ENCODE results near the gene PLEKHG4B.
A peak's percentile ranks its signal among the peaks of the same experiment; 100 is the strongest.

PLEKHG4B gene

GRCh38 chr5:78805-79149 lies 13.2 kb upstream of the PLEKHG4B start:
- Histone ChIP-seq H3K9me3 (replicated peaks in 1 of 11) (no peaks in the 10 kb centered on the region), H3K9ac (no peak overlapping the region), H3K27ac (no peak overlapping the region), H3K27me3 (peaks cover 0 to 31% (median 16%) of the 10 kb centered on the region in 11 experiments; a peak in 15 of 22 replicates), H3K4me3 (no peak overlapping the region), H3K4me2 (no peak overlapping the region), H4K20me1 (peaks cover 0 to 44% (median 0%) of the 10 kb centered on the region in 11 experiments; a peak in 9 of 22 replicates), H3K4me1 (peaks cover 8 to 62% (median 34%) of the 10 kb centered on the region in 10 experiments; a peak in 19 of 20 replicates), H3K36me3 (no peaks in the 10 kb centered on the region)
- TF ChIP-seq Cebpa-rat (IDR thresholded peaks at IDR 0.05): no peak

GRCh38 chr5:79263-79662 lies 12.7 kb upstream of the PLEKHG4B start:
- H3K9ac ChIP-seq: no peak overlapping the region
- H3K27me3 ChIP-seq: peaks cover 0 to 26% (median 14%) of the 10 kb centered on the region in 11 experiments; a peak in 13 of 22 replicates
- peaks cover 8 to 59% (median 34%) of the 10 kb centered on the region in 10 experiments; a peak in 19 of 20 replicates for H3K4me1 ChIP-seq
- no peak for TF ChIP-seq Cebpa-rat (IDR thresholded peaks at IDR 0.05)
- no peak overlapping the region for H3K27ac ChIP-seq
- H4K20me1 ChIP-seq: peaks cover 0 to 39% (median 0%) of the 10 kb centered on the region in 11 experiments; a peak in 9 of 22 replicates
- H3K4me3 ChIP-seq: no peak overlapping the region
- H3K4me2 ChIP-seq: no peak overlapping the region
- H3K36me3 ChIP-seq: no peaks in the 10 kb centered on the region
- H3K9me3 ChIP-seq (replicated peaks in 1 of 11): no peaks in the 10 kb centered on the region

GRCh38 chr5:79821-80220 lies 12.1 kb upstream of the PLEKHG4B start:
- Histone ChIP-seq H3K4me1 (peaks cover 6 to 53% (median 29%) of the 10 kb centered on the region in 10 experiments; a peak in 19 of 20 replicates), H3K27me3 (peaks cover 0 to 21% (median 9%) of the 10 kb centered on the region in 11 experiments; a peak in 12 of 22 replicates), H3K9ac (no peak overlapping the region), H4K20me1 (peaks cover 0 to 34% (median 0%) of the 10 kb centered on the region in 11 experiments; a peak in 9 of 22 replicates), H3K36me3 (no peaks in the 10 kb centered on the region), H3K4me2 (no peak overlapping the region), H3K9me3 (replicated peaks in 1 of 11) (no peaks in the 10 kb centered on the region), H3K27ac (no peak overlapping the region), H3K4me3 (no peak overlapping the region)
- TF ChIP-seq Cebpa-rat (IDR thresholded peaks at IDR 0.05): no peak

GRCh38 chr5:81391-82021 lies 10.5 kb upstream of the PLEKHG4B start:
- peak overlapping the region in 7 of 11 experiments; percentile 16 to 71 (median 63); a peak in 13 of 22 replicates for H3K4me2 ChIP-seq
- H3K4me3 ChIP-seq: no peak overlapping the region

GRCh38 chr5:82097-82496 lies 9.9 kb upstream of the PLEKHG4B start:
- Histone ChIP-seq H3K4me3 (no peak overlapping the region), H3K27me3 (peaks cover 0 to 5% (median 0%) of the 10 kb centered on the region in 11 experiments; a peak in 2 of 22 replicates), H3K36me3 (no peaks in the 10 kb centered on the region), H3K4me1 (peaks cover 0 to 40% (median 23%) of the 10 kb centered on the region in 10 experiments; a peak in 14 of 20 replicates), H3K9me3 (replicated peaks in 1 of 11) (no peaks in the 10 kb centered on the region), H3K9ac (no peak overlapping the region), H3K27ac (no peak overlapping the region), H4K20me1 (peaks cover 0 to 14% (median 0%) of the 10 kb centered on the region in 11 experiments; a peak in 6 of 22 replicates), H3K4me2 (peak overlapping the region in 3 of 11 experiments; percentile 63 to 71 (median 67); a peak in 6 of 22 replicates)
- no peak for TF ChIP-seq Cebpa-rat (IDR thresholded peaks at IDR 0.05)

More at GRCh38 chr5:81391-82021, 10.5 kb upstream of the PLEKHG4B start:
- H3K9me3 ChIP-seq (replicated peaks in 1 of 11): no peaks in the 10 kb centered on the region
- peaks cover 0 to 9% (median 0%) of the 10 kb centered on the region in 11 experiments; a peak in 4 of 22 replicates for H3K27me3 ChIP-seq
- H4K20me1 ChIP-seq: peaks cover 0 to 19% (median 0%) of the 10 kb centered on the region in 11 experiments; a peak in 7 of 22 replicates
- peaks cover 0 to 43% (median 23%) of the 10 kb centered on the region in 10 experiments; a peak in 14 of 20 replicates for H3K4me1 ChIP-seq
- no peaks in the 10 kb centered on the region for H3K36me3 ChIP-seq
- H3K27ac ChIP-seq: no peak overlapping the region
- no peak overlapping the region for H3K9ac ChIP-seq
- no peak for TF ChIP-seq Cebpa-rat (IDR thresholded peaks at IDR 0.05)

- H3K27me3 ChIP-seq: peaks cover 0 to under 1% (median 0%) of the 10 kb centered on the region in 11 experiments; a peak in 2 of 22 replicates
- no peak for TF ChIP-seq Cebpa-rat (IDR thresholded peaks at IDR 0.05)
- H4K20me1 ChIP-seq: peaks cover 0 to 9% (median 0%) of the 10 kb centered on the region in 11 experiments; a peak in 6 of 22 replicates
- H3K27ac ChIP-seq: no peak overlapping the region
- H3K4me1 ChIP-seq: peaks cover 0 to 40% (median 23%) of the 10 kb centered on the region in 10 experiments; a peak in 14 of 20 replicates
- no peak overlapping the region for H3K4me2 ChIP-seq
- H3K36me3 ChIP-seq: no peaks in the 10 kb centered on the region
- no peak overlapping the region for H3K9ac ChIP-seq
- 0 out of 22 replicates have a peak, but pooled peaks cover 0 to under 1% (median 0%) of the 10 kb centered on the region in 11 experiments for H3K9me3 ChIP-seq (replicated peaks in 1 of 11)
- no peak overlapping the region for H3K4me3 ChIP-seq
Measured at GRCh38 chr5:82570-82969, 9.4 kb upstream of the PLEKHG4B start.

GRCh38 chr5:83029-83428 lies 8.9 kb upstream of the PLEKHG4B start:
- H3K27ac ChIP-seq: no peak overlapping the region
- peaks cover 0 to 40% (median 23%) of the 10 kb centered on the region in 10 experiments; a peak in 14 of 20 replicates for H3K4me1 ChIP-seq
- no peak overlapping the region for H3K9ac ChIP-seq
- 0 out of 22 replicates have a peak, but pooled peaks cover 0 to 5% (median 0%) of the 10 kb centered on the region in 11 experiments for H3K9me3 ChIP-seq (replicated peaks in 1 of 11)
- peaks cover 0 to 8% (median 0%) of the 10 kb centered on the region in 11 experiments; a peak in 6 of 22 replicates for H4K20me1 ChIP-seq
- no peak overlapping the region for H3K4me3 ChIP-seq
- H3K27me3 ChIP-seq: no peaks in the 10 kb centered on the region
- H3K4me2 ChIP-seq: no peak overlapping the region
- TF ChIP-seq Cebpa-rat (IDR thresholded peaks at IDR 0.05): no peak
- no peaks in the 10 kb centered on the region for H3K36me3 ChIP-seq

- Histone ChIP-seq H3K9me3 (replicated peaks in 1 of 11) (0 out of 22 replicates have a peak, but pooled peaks cover 0 to 5% (median 0%) of the 10 kb centered on the region in 11 experiments), H3K27me3 (no peaks in the 10 kb centered on the region; a peak in 1 of 22 replicates), H3K4me3 (no peak overlapping the region), H3K9ac (peak overlapping the region in 1 of 11 experiments; percentile 8; a peak in 1 of 22 replicates), H3K4me2 (peak overlapping the region in 9 of 11 experiments; percentile 20 to 67 (median 36); a peak in 16 of 22 replicates), H3K36me3 (no peaks in the 10 kb centered on the region), H4K20me1 (peaks cover 0 to 8% (median 0%) of the 10 kb centered on the region in 11 experiments; a peak in 1 of 22 replicates), H3K4me1 (peaks cover 0 to 36% (median 22%) of the 10 kb centered on the region in 10 experiments; a peak in 14 of 20 replicates), H3K27ac (0 out of 22 replicates have a peak overlapping the region, but pooled peaks of 1 of the 11 experiments have one; percentile 8)
- no peak for TF ChIP-seq Cebpa-rat (IDR thresholded peaks at IDR 0.05)
Measured at GRCh38 chr5:85334-85995, 6.5 kb upstream of the PLEKHG4B start.

Data from BLaER1 treated with 17β-estradiol and CSF1 and Interleukin-3, amounts not matched to agents 10 nM and 100 nM (cell line).